GM10847 (cell line): Measurements from ENCODE around the gene SKA1.
A peak's percentile ranks its signal among the peaks of the same experiment; 100 is the strongest.

ENCODE experiments used
- POLR2A ChIP-seq: IDR thresholded peaks from 2 replicates; pipeline ENCODE4 v1.6.1; 2011; ENCODE audit not compliant: insufficient read length; ENCODE audit errors: extremely low read depth

The SKA1 gene

GRCh38 chr18:50374753-50375391 is at the start of gene SKA1:
SKA1 (plus strand) TSS chr18:50375046; CDS start chr18:50375831, 785 bp downstream.
- peak; percentile 72 for TF ChIP-seq POLR2A

GRCh38 chr18:50327983-50328382 is 46.9 kb upstream of the SKA1 start:
- TF ChIP-seq POLR2A: no peak

- no peak for TF ChIP-seq POLR2A
Measured at GRCh38 chr18:50330176-50330575, 44.7 kb upstream of the SKA1 start.

- TF ChIP-seq POLR2A: no peak
Measured at GRCh38 chr18:50331691-50332090, 43.2 kb upstream of the SKA1 start.

- no peak for TF ChIP-seq POLR2A
Measured at GRCh38 chr18:50334546-50335152, 40.2 kb upstream of the SKA1 start.

GRCh38 chr18:50338122-50338521 is 36.7 kb upstream of the SKA1 start:
- no peak for TF ChIP-seq POLR2A

- TF ChIP-seq POLR2A: no peak
Measured at GRCh38 chr18:50338715-50339114, 36.1 kb upstream of the SKA1 start.

- no peak for TF ChIP-seq POLR2A
Measured at GRCh38 chr18:50340078-50340477, 34.8 kb upstream of the SKA1 start.

- TF ChIP-seq POLR2A: no peak
Measured at GRCh38 chr18:50341443-50341842, 33.4 kb upstream of the SKA1 start.

- no peak for TF ChIP-seq POLR2A
Measured at GRCh38 chr18:50350699-50351098, 24.1 kb upstream of the SKA1 start.

GRCh38 chr18:50356036-50356945 is 18.6 kb upstream of the SKA1 start:
- no peak for TF ChIP-seq POLR2A

- no peak for TF ChIP-seq POLR2A
Measured at GRCh38 chr18:50358844-50359243, 16.0 kb upstream of the SKA1 start.

- no peak for TF ChIP-seq POLR2A
Measured at GRCh38 chr18:50359806-50360205, 15.0 kb upstream of the SKA1 start.

- TF ChIP-seq POLR2A: no peak
Measured at GRCh38 chr18:50360611-50361010, 14.2 kb upstream of the SKA1 start.

- no peak for TF ChIP-seq POLR2A
Measured at GRCh38 chr18:50369672-50370071, 5.2 kb upstream of the SKA1 start.

- TF ChIP-seq POLR2A: no peak
Measured at GRCh38 chr18:50372743-50373142, 2.1 kb upstream of the SKA1 start.

- TF ChIP-seq POLR2A: no peak
Measured at GRCh38 chr18:50373561-50374219, 1.2 kb upstream of the SKA1 start.
